K562 (cell line): Measurements from ENCODE around the gene DCPS. TPM values are rescaled to one million over a fixed set of nuclear protein-coding genes. Genes with fewer than 3 reads are reported as not detected.

Source experiments
- ARID3A ChIP-seq: IDR thresholded peaks from 2 replicates; pipeline ENCODE4 v1.6.1; 2012; ENCODE audit warnings: low read depth, low read length, improper control_type of control experiment, borderline replicate concordance
- CCAR2 ChIP-seq: fragments of 200-400 bp; formaldehyde crosslinking; IDR thresholded peaks from 2 replicates; pipeline ENCODE4 v1.6.1; 2017; ENCODE audit warnings: mild to moderate bottlenecking, low read depth, low read length
- E2F8 ChIP-seq: fragments of 450-650 bp; IDR thresholded peaks from 2 replicates; pipeline ENCODE4 v1.7.1; 2018; ENCODE audit warnings: mild to moderate bottlenecking, low read depth; ENCODE audit not compliant: partially characterized antibody
- FOXO4 ChIP-seq: fragments of 450-650 bp; formaldehyde crosslinking; IDR thresholded peaks from 2 replicates; pipeline ENCODE4 v1.4.0; 2020; ENCODE audit warnings: mild to moderate bottlenecking, moderate library complexity
- GTF2B ChIP-seq: IDR thresholded peaks from 2 replicates; pipeline ENCODE4 v1.6.1; 2011; ENCODE audit not compliant: insufficient read length; ENCODE audit errors: extremely low read depth
- GTF2E2 ChIP-seq: fragments of 200-800 bp; sonication (Bioruptor generic); IDR thresholded peaks from 2 replicates; pipeline ENCODE4 v1.6.1; 2016; ENCODE audit warnings: missing genetic modification characterization, missing compliant biosample characterization
- HMG20B ChIP-seq: fragments of 250-450 bp; sonication (Bioruptor Pico); IDR thresholded peaks from 2 replicates; pipeline ENCODE4 v1.5.0; 2021; ENCODE audit warnings: mild to moderate bottlenecking
- HSF4 ChIP-seq: fragments of 250-450 bp; sonication (Bioruptor Pico); IDR thresholded peaks from 2 replicates; pipeline ENCODE4 v2.1.2; 2022; ENCODE audit warnings: mild to moderate bottlenecking, moderate library complexity, borderline replicate concordance
- KAT8 ChIP-seq: fragments of 450-650 bp; IDR thresholded peaks from 2 replicates; pipeline ENCODE4 v1.6.1; 2016; ENCODE audit warnings: low read depth, mild to moderate bottlenecking
- KDM2B ChIP-seq: fragments of 250-450 bp; sonication (Bioruptor Pico); IDR thresholded peaks from 2 replicates; pipeline ENCODE4 v1.8.0; 2021; ENCODE audit warnings: mild to moderate bottlenecking, moderate library complexity
- MAFF ChIP-seq: IDR thresholded peaks from 2 replicates; pipeline ENCODE4 v1.6.1; 2012; ENCODE audit warnings: low read length, improper control_type of control experiment
- MEIS2 ChIP-seq: fragments of 450-650 bp; IDR thresholded peaks from 2 replicates; pipeline ENCODE4 v1.6.1; 2014; ENCODE audit warnings: mild to moderate bottlenecking; ENCODE audit not compliant: partially characterized antibody
- SIN3A ChIP-seq, 2 experiments: fragments of 150-350 bp in 1 of 2; IDR thresholded peaks; 2 replicates each; pipeline ENCODE4 v1.6.1; 2011 to 2016; ENCODE audit warnings: borderline replicate concordance in 2 of 2, low read depth in 2 of 2, low read length in 2 of 2, mild to moderate bottlenecking in 2 of 2, moderate library complexity in 2 of 2; ENCODE audit not compliant: control insufficient read depth in 1 of 2
- SMARCE1 ChIP-seq: fragments of 450-650 bp; IDR thresholded peaks from 2 replicates; pipeline ENCODE4 v1.7.1; 2016; ENCODE audit warnings: mild to moderate bottlenecking
- SMC3 ChIP-seq: conservative IDR thresholded peaks from 2 replicates; pipeline ENCODE4 v1.6.1; 2011; ENCODE audit warnings: low read depth, low read length, improper control_type of control experiment; ENCODE audit not compliant: insufficient read depth
- TARDBP ChIP-seq: fragments of 450-650 bp; IDR thresholded peaks from 2 replicates; pipeline ENCODE4 v1.6.1; 2016
- ZBTB33 ChIP-seq: sonication (generic); formaldehyde crosslinking; IDR thresholded peaks from 2 replicates; pipeline ENCODE4 v1.8.1; 2023; ENCODE audit warnings: mild to moderate bottlenecking, missing genetic modification reagents
- ZNF263 ChIP-seq: sonication (generic); formaldehyde crosslinking; IDR thresholded peaks from 2 replicates; pipeline ENCODE4 v1.8.0; 2022; ENCODE audit warnings: mild to moderate bottlenecking, missing genetic modification reagents, borderline replicate concordance
- ZNF695 ChIP-seq: fragments of 450-650 bp; formaldehyde crosslinking; IDR thresholded peaks from 2 replicates; pipeline ENCODE4 v1.4.0; 2020; ENCODE audit warnings: mild to moderate bottlenecking, moderate library complexity
- polyA plus RNA-seq, 8 experiments: library from polyadenylated mRNA; depleted of rRNA in 4 of 8; stranded (reverse) in 5 of 8; unstranded in 3 of 8; fragments of >200 nt; fragmentation: Nextera tagmentation in 2 of 8; fragmentation: Illumina TruSeq in 1 of 8; extraction: Ambion mirVana in 2 of 8; extraction: Trizol in 1 of 8; gene quantifications; 2 replicates each; pipeline versions ENCODE4 v1.2.1 to v1.2.3, GENCODE V29; 2011 to 2014; ENCODE audit warnings: inconsistent platforms in 1 of 8, missing spikeins in 1 of 8
- total RNA-seq, 7 experiments: library from RNA; depleted of rRNA in 6 of 7; stranded (reverse); fragments of >200 nt in 6 of 7; fragmentation: Illumina TruSeq in 2 of 7; extraction: Trizol in 2 of 7; gene quantifications; 2 replicates each; pipeline versions ENCODE4 v1.2.1 to v1.2.3, GENCODE V29; 2011 to 2021; ENCODE audit warnings: low replicate concordance in 1 of 7

Gene DCPS
- total and polyA plus RNA-seq, 9 of the 15 experiments (the other 6 are each of a cell fraction or from before 2014, with no cell fraction given), result 8.7 to 38.1 (median 17.9) TPM

GRCh38 chr11:126303623-126304456 is at the start of gene DCPS (continued):
- TF ChIP-seq FOXO4 (CRISPR knock-in tag), result no peak
- TF ChIP-seq SMARCE1, result no peak
- TF ChIP-seq CCAR2, result no peak
- no peak for TF ChIP-seq E2F8
- TF ChIP-seq ZNF695, result no peak
- TF ChIP-seq TARDBP, result no peak
- TF ChIP-seq HSF4 (CRISPR knock-in tag), result no peak
- peak in 1 of 2 experiments; percentile 23; a peak in 1 of 4 replicates for TF ChIP-seq SIN3A (IDR thresholded peaks at IDR 0.05; ENCODE audit: borderline replicate concordance in 2 of 2, control insufficient read depth in 1 of 2, low read depth in 2 of 2, low read length in 2 of 2)
- peak; percentile 64 for TF ChIP-seq MEIS2
- TF ChIP-seq GTF2E2 (tag), result peak; percentile 85; the same call in 1 of the 2 replicates
- TF ChIP-seq SMC3, result no peak
- no peak for TF ChIP-seq KAT8
- TF ChIP-seq GTF2B, result no peak
- TF ChIP-seq ZBTB33 (CRISPR knock-in tag), result no peak
- no peak for TF ChIP-seq HMG20B (CRISPR knock-in tag)
- no peak for TF ChIP-seq KDM2B (CRISPR knock-in tag)
- no peak for TF ChIP-seq ARID3A
- TF ChIP-seq MAFF, result no peak
- peak; percentile 33; the same call in 1 of the 2 replicates for TF ChIP-seq ZNF263 (CRISPR knock-in tag)
